ENCODE data around the gene PPAT. TPM values are rescaled to one million over a fixed set of nuclear protein-coding genes. Genes with fewer than 3 reads are reported as not detected.
A peak's percentile ranks its signal among the peaks of the same experiment; 100 is the strongest.

PPAT gene
- 10 to 100 TPM in 1 of 4 donors, 1 to 10 TPM in 3; 2.8 to 22.1 (median 5.5) TPM for total RNA-seq

- ATAC-seq (ENCODE audit: low FRiP score), result peak; percentile 98
Observed at GRCh38 chr4:56435140-56435926, at the start of gene PPAT. PPAT (minus strand) TSS chr4:56435615; CDS start chr4:56435477, 138 bp downstream.

GRCh38 chr4:56480691-56481090 lies 45.3 kb upstream of the PPAT start:
- TF ChIP-seq, protein P1, sequence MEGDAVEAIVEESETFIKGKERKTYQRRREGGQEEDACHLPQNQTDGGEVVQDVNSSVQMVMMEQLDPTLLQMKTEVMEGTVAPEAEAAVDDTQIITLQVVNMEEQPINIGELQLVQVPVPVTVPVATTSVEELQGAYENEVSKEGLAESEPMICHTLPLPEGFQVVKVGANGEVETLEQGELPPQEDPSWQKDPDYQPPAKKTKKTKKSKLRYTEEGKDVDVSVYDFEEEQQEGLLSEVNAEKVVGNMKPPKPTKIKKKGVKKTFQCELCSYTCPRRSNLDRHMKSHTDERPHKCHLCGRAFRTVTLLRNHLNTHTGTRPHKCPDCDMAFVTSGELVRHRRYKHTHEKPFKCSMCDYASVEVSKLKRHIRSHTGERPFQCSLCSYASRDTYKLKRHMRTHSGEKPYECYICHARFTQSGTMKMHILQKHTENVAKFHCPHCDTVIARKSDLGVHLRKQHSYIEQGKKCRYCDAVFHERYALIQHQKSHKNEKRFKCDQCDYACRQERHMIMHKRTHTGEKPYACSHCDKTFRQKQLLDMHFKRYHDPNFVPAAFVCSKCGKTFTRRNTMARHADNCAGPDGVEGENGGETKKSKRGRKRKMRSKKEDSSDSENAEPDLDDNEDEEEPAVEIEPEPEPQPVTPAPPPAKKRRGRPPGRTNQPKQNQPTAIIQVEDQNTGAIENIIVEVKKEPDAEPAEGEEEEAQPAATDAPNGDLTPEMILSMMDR (IDR thresholded peaks at IDR 0.05), result no peak

More at GRCh38 chr4:56435140-56435926, at the start of gene PPAT:
- peak; percentile 92 for DNase-seq (ENCODE audit: low spot score)
- TF ChIP-seq, protein P1 (IDR thresholded peaks at IDR 0.05), result no peak

GRCh38 chr4:56477192-56477702 lies 41.8 kb upstream of the PPAT start:
- DNase-seq (ENCODE audit: low spot score), result no peak
- no peak for ATAC-seq (ENCODE audit: low FRiP score)
- TF ChIP-seq, protein P1 (IDR thresholded peaks at IDR 0.05), result no peak

More at GRCh38 chr4:56480691-56481090, 45.3 kb upstream of the PPAT start:
- DNase-seq (ENCODE audit: low spot score) (no peak), ATAC-seq (ENCODE audit: low FRiP score) (no peak)

- DNase-seq (ENCODE audit: low spot score) (no peak), ATAC-seq (ENCODE audit: low FRiP score) (no peak)
- TF ChIP-seq, protein P1 (IDR thresholded peaks at IDR 0.05), result no peak
Observed at GRCh38 chr4:56475917-56476316, 40.5 kb upstream of the PPAT start.

- no peak for ATAC-seq (ENCODE audit: low FRiP score)
- TF ChIP-seq, protein P1 (IDR thresholded peaks at IDR 0.05), result no peak
- DNase-seq (ENCODE audit: low spot score), result no peak
Observed at GRCh38 chr4:56469489-56470210, 34.2 kb upstream of the PPAT start.

- DNase-seq (ENCODE audit: low spot score), result no peak
- TF ChIP-seq, protein P1 (IDR thresholded peaks at IDR 0.05), result no peak
- ATAC-seq (ENCODE audit: low FRiP score), result peak; percentile 72
Observed at GRCh38 chr4:56468097-56468422, 32.6 kb upstream of the PPAT start.

All from omental fat pad (tissue), 4 donors.